IPS-NIHi11 (cell line): Measurements from ENCODE around the gene EHF.
A peak's percentile ranks its signal among the peaks of the same experiment; 100 is the strongest.
"Not testable (repeated sequence)": the region's sequence is repeated elsewhere in the genome, so short reads cannot be mapped to it uniquely, and the experiment has no call there.

Experiments
- DNase-seq: peaks from one replicate; pipeline ENCODE4 v3.0.0; 2012; ENCODE audit warnings: mixed read lengths, low spot score

The EHF gene

DNA sequence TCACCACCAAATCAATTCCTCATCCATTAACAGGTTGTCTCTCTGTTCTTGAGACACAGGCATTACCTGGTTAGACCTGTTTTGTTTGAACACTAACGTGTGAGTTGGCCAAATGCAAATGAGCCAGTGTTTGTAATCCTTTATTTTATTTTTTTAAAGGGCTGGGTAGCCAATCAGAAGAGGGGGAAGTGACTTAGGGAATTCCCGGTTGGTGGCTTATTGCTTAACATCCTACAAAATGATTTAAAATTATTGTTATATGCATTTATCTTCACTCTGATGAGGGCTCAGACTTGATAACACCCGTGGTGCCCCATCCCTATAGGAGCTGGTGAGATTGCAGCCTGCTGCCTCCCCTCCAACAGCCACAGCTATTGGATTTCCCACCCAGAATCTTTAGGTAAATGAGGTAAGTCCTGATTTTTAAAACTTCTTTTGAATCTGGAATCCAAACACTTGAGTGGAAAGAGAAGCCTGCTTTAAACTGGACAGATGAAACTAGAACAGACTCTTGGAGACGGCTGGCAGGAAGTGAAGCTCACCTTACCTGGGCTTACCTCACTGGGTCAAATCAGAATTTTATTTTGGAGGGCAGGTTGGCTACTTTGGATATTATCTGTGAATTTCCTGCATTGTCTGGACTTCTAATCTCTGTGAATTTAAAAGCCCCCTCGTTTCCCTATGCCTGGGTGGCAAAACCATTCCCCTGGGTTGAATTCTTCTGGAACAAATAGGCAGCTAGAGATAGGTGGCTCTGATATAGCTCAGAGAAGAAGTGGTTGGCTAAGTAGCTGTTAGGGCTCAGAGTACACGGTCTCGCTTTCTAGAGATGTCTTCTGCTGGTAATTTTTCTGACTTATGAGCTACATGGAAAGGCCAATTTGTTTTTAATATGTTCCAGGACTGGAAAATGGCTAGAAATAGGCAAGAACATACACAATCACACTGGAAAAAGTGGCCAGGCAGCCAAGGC lies at the start of gene EHF:
TSS of gene EHF (plus strand) at position 274 of the 973 bp plus-strand sequence. CDS start 21,538 bp downstream, outside the sequence.
- no peak for DNase-seq

DNA sequence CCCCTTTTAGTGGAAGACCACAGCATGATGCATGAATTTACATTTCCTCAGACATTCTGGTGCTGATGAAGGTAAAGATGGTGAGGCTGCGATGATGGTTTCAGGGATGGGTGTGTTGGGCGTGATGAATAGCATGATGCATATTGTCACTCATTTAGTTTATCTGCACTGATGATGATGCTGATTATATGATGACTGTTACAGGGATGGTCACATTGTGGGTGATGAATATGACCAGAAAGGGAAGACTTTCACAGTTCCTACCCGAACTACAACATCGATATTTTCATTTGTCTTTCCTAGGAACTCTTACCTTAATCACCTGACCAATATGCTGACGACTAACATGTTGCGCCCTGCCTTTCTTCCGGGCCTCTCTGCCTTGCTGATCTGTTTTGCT lies 47.4 kb upstream of the EHF start:
- no peak for DNase-seq

DNA sequence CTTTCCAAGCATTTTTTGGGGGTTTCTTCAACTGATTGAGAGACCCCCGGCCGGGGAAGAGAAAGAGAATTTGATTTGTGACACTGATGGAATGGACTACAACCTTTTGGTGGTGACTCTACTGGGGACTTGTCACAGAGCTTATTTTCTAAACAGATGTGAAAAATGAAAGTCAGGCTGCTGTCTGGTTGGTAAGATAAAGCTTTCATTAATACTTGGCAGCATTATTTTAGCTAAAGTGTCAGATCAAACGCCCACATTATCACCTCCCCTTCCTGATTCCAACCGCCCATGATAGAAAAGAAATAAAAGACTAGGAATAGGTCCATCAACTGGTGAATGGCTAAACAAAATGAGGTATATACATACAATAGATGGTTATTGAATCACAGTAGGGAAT lies 45.6 kb upstream of the EHF start:
- no peak for DNase-seq

DNA sequence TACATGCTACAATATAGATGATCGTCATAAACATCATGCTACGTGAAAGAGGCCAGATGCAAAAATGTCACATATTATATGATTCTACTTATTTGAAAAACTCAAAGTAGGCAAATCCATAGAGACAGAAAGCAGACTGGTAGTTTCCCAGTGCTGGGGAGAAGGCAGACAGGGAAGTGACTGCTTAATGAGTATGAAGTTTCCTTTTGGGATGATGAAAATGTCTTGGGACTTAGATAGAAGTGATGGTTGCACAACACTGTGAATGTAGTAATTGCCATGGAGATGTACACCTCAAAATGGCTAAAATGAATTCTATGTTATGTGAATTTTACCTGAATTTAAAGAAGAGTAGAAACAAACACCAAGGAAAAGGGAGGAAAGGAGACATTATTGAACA lies 45.2 kb upstream of the EHF start:
- DNase-seq: no peak

DNA sequence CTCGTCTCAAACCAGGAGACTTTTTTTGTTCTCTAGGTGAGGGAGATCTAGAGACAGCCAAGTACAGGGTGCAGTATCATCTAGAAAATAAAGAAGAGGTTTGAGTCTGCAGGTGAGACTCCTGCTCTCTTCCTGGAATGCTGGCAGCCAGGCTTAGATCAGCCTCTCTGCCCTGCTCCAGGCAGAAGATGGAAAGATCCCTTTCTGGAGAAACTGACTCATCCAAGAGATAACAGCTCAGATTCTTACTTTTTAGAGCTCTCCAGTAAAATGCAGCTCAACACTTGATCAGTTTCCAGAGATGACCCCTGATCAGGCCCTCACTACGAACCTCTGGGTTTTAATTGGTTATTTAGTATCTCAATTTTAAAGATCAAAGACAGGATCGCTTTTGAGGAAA lies 44.6 kb upstream of the EHF start:
- no peak for DNase-seq

DNA sequence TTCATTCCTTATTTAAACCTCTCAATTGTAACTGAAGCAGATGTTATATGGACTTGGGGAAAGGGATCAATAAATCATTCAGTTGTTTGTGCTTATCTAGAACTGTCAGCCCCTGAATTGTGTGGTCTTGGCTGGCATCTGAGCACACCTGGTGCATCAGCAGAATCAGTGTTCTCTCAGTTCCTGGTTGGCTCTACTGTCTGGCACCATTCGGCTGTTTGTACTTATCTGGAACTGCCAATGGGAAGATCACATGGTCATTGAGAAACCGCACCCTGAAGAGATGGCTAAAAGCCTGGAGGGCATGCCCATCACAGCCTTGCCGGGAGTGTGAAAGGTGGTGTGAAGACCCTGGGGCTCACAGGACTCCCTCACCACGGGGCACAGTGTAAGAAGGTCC lies 37.1 kb upstream of the EHF start:
- no peak for DNase-seq

DNA sequence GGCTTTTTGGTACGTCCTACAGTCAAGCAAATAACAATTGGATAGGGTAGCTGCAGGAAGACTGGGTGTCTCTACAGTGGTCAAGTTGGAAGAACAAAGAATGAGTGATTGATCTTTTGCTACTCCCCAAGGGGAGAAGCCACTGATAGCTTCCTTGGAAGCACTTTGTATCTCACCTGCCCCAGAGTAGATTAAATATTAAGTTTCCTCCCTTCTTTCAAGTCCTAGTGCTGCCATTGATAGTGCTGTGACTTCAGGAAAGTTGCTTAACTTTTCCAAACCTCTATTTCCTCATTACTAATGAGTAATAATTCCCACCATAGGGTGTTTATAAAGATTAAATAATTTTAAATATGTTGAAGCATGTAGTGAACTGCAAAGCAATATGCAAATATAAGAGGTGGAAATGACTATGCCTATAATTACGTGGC lies 35.6 kb upstream of the EHF start:
- no peak for DNase-seq

DNA sequence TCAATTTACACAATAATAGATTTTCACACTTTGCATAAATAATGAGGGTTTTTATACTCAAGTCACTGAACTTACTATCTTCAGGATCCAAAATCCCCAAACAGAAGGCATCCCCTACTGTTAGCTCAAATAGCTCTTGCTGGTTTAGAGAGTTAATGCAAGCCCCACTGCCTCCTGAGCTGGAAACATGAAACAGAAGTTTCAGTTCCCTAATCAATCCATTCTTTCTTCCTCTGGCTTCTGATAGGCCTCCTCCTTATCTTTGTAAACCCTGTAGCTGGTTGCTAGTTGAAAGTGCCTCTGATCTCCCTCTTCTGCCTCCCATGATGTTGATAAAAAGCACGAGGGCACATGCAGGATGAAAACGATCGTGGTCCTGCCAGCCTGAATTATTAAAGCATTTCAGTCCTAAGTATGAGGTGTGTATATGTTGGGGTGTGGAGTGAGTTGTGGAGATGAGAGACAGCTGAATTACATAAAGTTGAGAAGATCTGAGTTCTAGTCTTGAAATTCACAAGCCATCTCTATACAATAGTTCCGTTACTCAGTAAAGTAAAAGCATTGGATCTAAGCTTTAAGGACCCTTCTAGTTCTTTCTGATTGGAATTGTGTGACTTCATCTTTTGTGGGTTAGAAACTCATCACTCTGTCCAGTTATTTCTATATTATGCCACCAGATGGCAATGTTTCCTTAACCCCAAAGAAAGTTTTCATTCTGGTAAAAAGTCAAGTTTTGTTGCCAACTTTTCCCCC lies 35.0 kb upstream of the EHF start:
- DNase-seq: peak; percentile 59

DNA sequence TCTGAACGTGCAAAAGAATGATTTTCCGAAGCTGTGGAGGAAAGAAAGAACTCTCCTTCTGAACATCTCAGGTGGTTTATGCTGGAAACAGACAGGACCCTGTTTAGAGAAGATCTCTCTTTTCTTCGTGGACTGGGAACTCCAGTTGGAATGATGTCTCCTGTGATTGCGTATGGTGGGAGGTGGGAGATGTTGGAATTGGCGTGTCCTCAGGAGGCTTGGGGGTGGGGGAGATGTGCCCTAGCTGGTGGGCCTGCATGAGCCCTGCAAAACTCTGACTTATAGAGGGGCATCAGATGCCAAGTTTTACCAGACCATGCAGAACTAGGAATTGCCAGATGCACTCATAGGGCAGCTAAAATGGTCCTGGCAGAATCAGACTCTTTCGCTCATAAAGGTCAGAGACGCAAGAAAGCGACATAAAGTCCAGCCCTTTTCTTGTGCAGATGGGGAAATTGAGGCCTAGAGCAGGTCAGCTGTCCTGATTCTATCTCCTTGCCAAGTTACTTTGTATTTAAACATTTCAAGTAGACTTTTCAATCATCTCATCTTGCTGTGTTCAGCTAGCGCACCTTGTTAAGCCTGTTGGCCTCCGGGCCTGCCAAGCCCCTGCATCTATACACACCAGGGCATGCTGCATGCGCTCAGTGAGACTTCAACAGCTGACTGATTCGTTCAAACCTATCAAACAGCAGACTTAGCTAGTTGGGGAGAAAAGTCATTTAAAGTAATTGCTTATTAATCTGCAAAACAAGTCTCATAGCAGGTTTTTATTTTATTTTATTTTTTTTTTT lies 34.2 kb upstream of the EHF start:
- DNase-seq: no peak

DNA sequence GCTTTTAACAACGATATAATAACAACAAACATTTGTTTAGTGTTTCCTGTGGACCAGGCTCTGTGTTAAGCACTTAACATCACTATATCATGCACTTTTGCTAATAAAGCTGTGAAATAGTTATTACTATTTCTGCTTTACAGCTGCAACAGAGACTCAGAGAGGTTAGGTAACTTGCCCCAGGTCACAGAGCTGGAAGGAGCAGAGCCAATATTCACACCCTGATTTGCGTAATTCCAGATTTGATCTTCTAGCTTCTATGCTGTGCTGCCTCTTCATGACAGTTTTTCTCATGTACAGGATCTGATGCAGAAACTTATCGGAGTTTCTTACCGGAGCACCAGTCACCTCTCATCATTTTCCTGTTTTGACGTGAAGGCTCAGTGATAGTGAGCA lies 33.6 kb upstream of the EHF start:
- no peak for DNase-seq

DNA sequence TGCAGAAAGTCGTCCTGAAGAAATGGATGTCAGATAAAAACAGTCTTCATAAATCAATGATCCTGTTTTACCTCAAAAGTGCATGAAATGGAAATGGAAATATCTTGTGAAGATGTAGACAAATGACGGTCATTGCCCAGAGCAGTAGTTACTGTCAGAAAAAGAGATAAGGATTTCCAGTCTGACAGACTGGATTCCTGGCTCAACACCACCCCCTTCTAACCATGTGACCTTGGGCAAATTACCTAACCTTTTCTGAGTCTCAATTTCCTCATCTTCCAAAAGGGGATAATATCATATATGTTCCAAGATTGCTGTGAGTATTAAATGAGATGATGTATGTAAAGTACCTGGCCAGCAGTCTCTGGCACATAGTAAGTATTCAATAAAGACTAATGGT lies 32.9 kb upstream of the EHF start:
- no peak for DNase-seq

DNA sequence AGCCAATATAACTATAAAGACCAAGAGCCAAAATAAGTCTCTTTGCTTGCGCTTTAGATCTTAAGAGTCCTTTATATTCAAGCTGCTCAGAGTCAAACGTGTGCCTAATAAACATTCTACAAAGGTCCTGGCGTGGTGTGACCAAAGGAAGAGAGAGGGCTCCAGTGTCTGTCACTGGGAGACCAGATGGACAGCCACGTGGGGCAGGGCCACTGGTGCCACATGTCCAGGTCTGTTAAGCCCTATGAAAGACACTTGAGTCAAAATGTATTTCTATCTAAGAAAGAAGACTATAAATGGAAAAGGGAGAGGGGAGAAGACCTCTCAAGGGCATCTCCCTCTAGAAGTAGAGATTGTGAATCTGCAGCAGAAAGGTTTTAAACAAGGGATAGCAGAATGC lies 32.2 kb upstream of the EHF start:
- DNase-seq: no peak

DNA sequence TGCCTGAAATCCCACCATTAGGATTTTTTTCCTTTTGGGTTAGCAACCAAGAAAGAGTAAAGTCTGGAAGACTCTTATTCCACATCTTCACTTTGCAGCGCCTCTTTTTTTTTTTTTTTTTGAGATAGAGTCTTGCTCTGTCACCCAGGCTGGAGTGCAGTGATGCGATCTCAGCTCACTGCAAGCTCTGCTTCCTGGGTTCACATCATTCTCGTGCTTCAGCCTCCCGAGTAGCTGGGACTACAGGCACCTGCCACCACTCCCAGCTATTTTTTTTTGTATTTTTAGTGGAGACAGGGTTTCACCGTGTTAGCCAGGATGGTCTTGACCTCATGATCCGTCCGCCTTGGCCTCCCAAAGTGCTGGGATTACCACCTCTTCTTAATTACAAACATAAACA lies 31.7 kb upstream of the EHF start:
- DNase-seq: not testable (repeated sequence)

DNA sequence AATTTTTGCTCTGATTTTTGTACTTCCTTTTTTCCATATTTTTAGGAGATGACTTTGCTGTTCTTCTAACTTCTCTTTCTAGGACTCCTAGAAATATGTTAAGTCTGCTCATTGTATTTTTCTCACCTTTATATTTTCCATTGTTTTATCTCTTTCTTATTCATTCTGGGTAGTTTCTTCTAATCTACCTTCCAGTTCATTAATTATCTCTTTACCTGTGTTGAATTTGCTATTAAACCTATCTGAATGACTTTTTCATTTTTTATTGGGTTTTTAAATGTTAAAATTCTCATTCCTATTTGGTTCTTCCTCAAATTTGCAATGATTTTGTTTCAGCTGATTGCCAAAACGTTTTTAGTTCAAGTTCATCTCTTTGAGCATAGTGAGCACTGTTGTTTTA lies 27.8 kb upstream of the EHF start:
- DNase-seq: no peak

DNA sequence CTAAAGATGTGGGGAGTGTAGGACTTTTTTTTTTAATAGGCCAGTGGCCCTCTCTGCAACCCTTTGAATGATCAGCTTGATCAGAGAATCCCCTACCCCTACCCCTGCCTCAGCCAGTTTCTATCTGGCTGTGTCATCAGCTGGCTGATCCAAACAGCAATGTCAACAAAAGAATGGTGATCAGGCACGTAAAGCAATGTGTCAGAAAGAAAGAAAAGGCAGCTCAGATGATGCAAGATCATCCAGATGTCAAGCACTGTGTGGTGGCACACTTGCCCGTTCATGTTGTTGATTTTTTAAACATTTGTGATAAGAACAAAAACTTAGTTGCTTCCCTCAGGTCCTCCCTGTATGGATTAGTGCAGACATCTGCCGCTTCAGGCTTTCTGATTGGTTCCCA lies 26.3 kb upstream of the EHF start:
- DNase-seq: no peak

DNA sequence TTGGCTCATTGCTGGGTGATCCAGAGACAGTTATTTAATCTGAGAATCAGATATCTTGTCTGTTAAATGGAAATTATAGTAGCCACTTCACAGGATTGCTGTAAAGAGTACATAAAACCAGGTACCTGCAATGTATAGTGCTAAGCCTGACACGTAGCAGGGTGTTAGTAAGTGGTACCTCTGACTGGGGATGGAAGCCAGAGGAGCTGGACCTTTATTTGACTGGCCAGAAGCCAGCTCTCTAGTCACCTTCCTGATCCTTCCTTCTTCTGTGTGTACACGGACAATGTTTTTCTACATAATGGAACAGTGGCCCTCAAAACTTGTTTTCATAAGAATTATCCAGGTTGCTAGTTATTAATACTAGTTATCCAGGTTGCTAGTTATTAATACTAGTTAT lies 25.5 kb upstream of the EHF start:
- no peak for DNase-seq

DNA sequence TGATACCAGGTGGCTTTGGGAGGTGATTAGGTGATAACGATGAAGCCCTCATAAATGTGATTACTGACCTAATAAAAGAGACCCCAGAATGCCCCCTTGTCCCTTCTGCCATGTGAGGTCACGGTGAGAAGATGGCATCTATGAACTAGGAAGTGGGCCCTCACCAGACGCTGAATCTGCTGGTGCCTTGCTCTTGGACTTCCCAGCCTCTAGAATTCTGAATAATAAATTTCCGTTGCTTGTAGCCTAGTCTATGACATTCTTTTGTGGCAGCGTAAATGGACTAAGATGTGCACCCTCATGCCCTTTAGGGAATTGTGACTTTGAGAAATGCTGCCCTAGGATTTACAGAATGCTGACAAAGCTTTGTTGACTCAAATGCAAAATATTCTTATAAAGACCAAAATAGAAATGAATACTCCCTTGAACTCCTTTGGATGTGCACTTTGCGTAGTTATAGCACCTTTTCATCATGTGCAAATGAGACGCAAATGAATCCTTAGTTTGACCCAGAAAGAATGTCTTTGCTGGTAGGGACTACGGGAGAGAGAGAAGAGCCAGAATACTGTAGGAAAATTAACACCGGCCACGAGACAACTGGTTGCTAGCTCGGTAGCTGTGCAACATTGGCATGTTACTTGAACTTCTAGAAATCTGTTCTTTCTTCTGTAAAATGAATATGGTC lies 24.8 kb upstream of the EHF start:
- no peak for DNase-seq

DNA sequence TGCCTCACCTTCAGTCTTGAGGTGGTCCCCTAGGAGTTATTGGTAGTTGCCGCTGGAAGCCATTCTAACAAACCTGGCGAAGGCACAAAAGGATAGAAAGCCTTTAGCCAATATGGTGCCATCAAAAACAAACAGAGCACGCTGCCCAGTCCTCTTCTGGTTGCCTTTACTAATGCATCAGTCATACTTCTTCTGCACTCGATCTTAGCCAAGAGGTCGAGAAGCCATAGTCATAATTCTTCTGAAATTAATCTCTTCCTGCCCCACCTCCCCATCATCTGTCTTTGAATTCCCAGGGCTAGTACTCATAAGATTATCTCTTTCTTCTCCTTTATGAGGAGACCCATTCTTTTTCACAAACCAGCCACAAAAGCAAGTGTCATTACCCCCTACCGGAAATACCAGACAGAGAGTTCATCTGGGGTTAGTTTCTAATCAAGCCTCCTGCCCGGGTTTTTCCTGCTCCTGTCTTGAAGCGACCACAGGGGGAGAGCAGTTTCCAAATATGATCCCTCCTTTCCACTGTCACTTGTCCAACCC lies 21.4 kb upstream of the EHF start:
- DNase-seq: peak; percentile 10

DNA sequence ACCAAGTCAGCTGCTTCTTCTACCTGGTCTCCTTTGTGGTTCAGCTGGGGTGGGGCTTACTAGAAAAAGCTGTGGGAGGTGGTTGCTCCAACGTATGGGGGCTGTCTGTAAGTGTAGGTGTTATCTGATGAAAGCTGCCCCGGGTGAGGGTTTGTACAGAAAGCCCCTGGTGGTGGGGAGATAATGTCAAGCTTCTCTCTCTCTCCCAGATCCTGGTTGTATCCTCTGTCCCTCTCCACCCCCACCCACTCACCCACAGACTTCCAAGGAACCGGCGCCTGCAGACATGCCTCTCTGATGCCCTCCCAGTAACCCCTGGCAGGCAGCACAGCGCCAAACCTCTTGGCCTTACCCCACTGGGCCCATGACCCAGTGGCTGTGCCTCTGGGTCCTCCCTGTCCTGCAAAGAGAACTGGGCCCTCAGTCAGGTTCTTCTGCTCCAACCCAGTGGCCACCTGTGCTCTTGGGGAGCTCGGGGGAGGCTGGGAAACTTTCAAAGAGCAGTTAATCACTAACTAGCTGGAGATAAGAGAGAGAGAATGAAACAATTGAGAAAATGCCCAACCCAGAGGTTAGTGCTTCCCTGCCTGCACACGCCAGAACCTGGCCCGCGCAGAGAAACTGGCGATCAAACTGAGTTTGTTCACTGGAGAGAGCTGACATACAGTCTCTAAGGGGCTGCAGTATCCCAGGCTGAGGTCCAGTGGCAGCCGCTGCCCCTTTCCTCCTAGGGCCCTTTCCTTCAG lies 20.4 kb upstream of the EHF start:
- no peak for DNase-seq

DNA sequence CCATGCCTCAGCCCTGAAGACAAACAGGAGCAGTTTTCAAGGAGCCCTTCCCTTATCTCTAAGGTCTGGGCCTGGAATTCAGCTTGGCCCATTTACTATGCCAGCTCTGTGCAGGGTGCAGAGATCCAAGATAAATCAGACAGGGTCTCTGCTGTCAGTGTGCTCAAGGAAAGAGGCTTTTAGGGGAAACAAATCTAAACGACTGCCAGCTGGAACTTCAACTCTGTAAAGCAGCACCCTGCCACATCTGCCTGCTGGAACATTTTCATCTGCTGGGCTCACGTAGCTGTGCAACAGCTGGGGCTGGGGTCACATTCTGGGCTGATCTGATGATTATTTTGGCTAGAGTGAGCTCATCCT lies 19.8 kb upstream of the EHF start:
- DNase-seq: no peak

DNA sequence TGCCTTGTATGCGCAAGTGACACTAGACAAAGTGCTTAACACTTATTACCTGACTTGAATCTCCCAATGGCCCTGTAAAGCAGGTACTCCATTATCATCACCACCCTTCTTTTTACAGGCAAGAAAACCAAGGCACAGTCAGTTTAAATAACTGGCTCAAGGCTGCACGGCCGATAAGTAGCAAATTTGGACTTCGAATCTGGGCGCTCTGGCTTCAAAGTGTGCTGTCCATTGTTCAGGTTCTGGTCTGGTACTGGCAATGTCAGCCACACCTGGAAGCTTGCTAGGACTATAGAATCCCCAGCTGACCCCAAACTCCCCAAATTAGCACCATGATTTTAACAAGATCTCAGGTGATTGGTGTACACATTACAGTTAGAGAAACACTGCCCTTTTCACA lies 19.3 kb upstream of the EHF start:
- no peak for DNase-seq
